ENCODE results near the gene CEP126. TPM values are rescaled to one million over a fixed set of nuclear protein-coding genes. Genes with fewer than 3 reads are reported as not detected.

Gene CEP126
- total and polyA plus RNA-seq, 2 of the 13 experiments (the other 11 are each of a cell fraction or from before 2014, with no cell fraction given), result 1.4 to 1.7 TPM

DNA sequence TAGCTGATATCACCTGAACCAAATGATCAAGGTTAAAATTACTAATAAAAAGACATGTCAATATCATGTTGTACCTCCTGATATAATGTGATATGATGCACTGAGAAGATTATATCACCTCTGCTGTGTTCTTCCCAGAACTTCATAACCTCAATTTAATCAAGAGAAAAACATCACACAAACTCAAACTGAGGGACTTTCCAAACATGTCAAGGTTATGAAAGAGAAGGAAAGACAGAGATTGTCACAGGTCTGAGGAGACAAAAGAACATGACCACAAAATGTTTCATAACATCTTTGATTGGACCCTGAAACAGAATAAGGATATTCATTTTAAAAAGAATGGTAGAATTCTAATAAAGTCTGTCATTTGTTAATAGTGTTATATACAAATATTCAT lies 89.4 kb downstream of the CEP126 start:
- ChIA-PET POLR2A (no interaction called here), CTCF (ENCODE audit: low intra/inter-chr PET ratio, low total read pairs) (no interaction called here)
- no peaks in the 10 kb centered on the region for H3K79me2 ChIP-seq (ENCODE audit: insufficient read depth, low read length)
- H3K9ac ChIP-seq (ENCODE audit: insufficient read depth, low read depth, low read length), result no peak overlapping the region
- no TSS peak for BruUV-seq (replicated peaks)
- intact Hi-C loops (cut with micrococcal nuclease; ENCODE audit: unreplicated experiment) (no loop called here), in situ Hi-C loops (cut with HindIII; ENCODE audit: extremely low pct_ligation_motif_present, low pct_unique_long_range_greater_than_20kb) (loop anchor here (10.0 to 25.0 kb wide), 2 partner anchors 79 to 567 kb away; no protein-coding TSS in a partner anchor)
- no peaks in the 10 kb centered on the region for H3K9me3 ChIP-seq (ENCODE audit: low read length)
- DNase-seq (ENCODE audit: low spot score) (no peak), ATAC-seq (no peak), FAIRE-seq (peak; percentile 32)
- no peaks in the 10 kb centered on the region for H4K20me1 ChIP-seq (ENCODE audit: insufficient read depth, low read length)
- TF ChIP-seq CSRNP2 (CRISPR knock-in tag; conservative IDR thresholded peaks at IDR 0.05; ENCODE audit: low read depth) (no peak), ATF7-NPFF (CRISPR knock-in tag; IDR thresholded peaks at IDR 0.05; ENCODE audit: low read depth) (no peak), ZFX (CRISPR knock-in tag; IDR thresholded peaks at IDR 0.05; ENCODE audit: low read depth) (no peak), CREB1 (IDR thresholded peaks at IDR 0.05) (no peak), CREB1 (CRISPR knock-in tag; IDR thresholded peaks at IDR 0.05) (no peak), ZNF598 (CRISPR knock-in tag; IDR thresholded peaks at IDR 0.05; ENCODE audit: borderline replicate concordance) (no peak), ARID3A (IDR thresholded peaks at IDR 0.05; ENCODE audit: low read depth, low read length) (no peak)
- TF ChIP-seq, protein P1, sequence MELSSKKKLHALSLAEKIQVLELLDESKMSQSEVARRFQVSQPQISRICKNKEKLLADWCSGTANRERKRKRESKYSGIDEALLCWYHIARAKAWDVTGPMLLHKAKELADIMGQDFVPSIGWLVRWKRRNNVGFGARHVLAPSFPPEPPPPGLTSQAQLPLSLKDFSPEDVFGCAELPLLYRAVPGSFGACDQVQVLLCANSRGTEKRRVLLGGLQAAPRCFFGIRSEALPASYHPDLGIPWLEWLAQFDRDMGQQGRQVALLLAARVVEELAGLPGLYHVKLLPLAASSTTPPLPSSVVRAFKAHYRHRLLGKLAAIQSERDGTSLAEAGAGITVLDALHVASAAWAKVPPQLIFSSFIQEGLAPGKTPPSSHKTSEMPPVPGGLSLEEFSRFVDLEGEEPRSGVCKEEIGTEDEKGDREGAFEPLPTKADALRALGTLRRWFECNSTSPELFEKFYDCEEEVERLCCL (CRISPR knock-in tag; IDR thresholded peaks at IDR 0.05; ENCODE audit: borderline replicate concordance), result no peak
- no peak overlapping the region for H3K27ac ChIP-seq (ENCODE audit: extremely low read length, insufficient read depth, low read length)
- H3K4me1 ChIP-seq (ENCODE audit: insufficient read depth, low read length), result peaks cover 17% of the 10 kb centered on the region
- H2AFZ ChIP-seq (ENCODE audit: low read length), result no peak overlapping the region
- no peaks in the 10 kb centered on the region for H3K36me3 ChIP-seq (replicated peaks in 1 of 2; ENCODE audit: control insufficient read depth in 1 of 2, insufficient read depth in 2 of 2, low read length in 2 of 2)
- no peaks in the 10 kb centered on the region for H3K27me3 ChIP-seq (ENCODE audit: control insufficient read depth in 1 of 2, insufficient read depth in 2 of 2, low read length in 2 of 2)
- no peak overlapping the region for H3K4me3 ChIP-seq (replicated peaks in 1 of 3; ENCODE audit: insufficient read depth in 1 of 3, low read depth in 2 of 3, low read length in 3 of 3)
- no peak overlapping the region for H3K4me2 ChIP-seq (ENCODE audit: low read depth, low read length)

Data from HepG2 (cell line).